GM19455 (cell line): ENCODE results near the gene MDM4.
A peak's percentile ranks its signal among the peaks of the same experiment; 100 is the strongest.
"Not testable (repeated sequence)": the region's sequence is repeated elsewhere in the genome, so short reads cannot be mapped to it uniquely, and the experiment has no call there.

ENCODE experiments used
- ATAC-seq: cut with Tn5 transposase; IDR thresholded peaks from one replicate; pipeline ENCODE4 v1.9.1; 2021; ENCODE audit not compliant: unreplicated experiment

Gene MDM4

DNA sequence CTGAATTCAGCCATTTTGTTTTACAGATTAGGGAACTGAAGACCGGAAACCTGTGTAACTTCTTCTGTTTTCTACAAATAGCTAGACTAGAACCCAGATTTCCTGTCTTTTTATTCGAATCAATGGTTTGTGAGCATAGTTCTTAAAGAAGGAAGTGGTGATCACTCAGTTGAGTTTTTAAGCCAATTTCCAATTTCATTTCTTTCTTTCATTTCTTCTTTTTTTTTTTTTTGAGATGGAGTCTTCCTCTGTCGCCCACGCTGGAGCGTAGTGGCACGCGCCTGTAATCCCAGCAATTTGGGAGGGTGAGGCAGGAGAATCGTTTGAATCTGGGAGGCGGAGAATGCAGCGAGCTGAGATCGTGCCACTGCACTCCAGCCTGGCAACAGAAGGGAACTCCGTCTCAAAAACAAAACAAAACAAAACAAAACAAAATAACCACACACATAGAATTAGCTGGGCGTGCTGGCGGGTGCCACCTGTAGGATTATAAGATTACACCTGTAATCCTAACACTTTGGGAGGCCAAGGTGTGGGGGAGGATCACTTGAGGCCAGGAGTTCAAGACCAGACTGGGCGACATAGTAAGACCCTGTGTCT lies 3.0 kb upstream of the MDM4 start:
- peak; percentile 31 for ATAC-seq

DNA sequence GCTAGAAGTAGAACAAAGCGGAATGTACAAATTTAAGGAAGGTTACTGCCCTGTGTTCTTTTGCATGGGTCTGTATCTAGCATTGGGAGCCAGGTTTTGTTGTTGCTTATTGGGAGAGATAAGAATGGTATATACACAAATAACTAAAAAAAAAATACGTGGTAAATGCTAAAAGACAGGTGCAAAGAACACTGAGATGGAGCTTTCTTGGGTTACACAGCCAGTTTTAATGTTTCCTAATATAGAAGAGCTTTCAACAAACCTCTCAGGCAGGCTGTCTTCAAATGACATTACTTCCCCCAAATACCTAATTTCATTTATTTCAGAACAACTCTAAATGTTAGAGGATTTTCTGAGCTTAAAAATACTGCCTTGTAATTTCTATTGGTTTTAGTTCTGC lies 1.4 kb upstream of the MDM4 start:
- ATAC-seq = no peak

DNA sequence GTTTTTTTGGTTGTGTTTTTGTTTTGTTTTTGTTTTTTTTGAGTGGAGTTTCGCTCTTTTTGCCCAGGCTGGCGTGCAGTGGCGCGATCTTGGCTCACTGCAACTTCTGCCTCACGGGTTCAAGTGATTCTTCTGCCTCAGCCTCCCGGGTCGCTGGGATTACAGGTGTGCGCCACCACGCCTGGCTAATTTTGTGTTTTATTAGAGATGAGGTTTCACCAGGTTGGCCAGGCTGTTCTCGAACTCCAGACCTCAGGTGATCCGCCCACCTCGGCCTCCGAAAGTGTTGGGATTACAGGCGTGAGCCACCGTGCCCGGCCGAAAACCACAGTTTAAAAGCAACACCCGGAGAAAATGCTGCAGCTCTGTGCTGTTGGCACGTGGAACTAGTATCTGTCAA lies 1.2 kb downstream of the MDM4 start:
- not testable (repeated sequence) for ATAC-seq

DNA sequence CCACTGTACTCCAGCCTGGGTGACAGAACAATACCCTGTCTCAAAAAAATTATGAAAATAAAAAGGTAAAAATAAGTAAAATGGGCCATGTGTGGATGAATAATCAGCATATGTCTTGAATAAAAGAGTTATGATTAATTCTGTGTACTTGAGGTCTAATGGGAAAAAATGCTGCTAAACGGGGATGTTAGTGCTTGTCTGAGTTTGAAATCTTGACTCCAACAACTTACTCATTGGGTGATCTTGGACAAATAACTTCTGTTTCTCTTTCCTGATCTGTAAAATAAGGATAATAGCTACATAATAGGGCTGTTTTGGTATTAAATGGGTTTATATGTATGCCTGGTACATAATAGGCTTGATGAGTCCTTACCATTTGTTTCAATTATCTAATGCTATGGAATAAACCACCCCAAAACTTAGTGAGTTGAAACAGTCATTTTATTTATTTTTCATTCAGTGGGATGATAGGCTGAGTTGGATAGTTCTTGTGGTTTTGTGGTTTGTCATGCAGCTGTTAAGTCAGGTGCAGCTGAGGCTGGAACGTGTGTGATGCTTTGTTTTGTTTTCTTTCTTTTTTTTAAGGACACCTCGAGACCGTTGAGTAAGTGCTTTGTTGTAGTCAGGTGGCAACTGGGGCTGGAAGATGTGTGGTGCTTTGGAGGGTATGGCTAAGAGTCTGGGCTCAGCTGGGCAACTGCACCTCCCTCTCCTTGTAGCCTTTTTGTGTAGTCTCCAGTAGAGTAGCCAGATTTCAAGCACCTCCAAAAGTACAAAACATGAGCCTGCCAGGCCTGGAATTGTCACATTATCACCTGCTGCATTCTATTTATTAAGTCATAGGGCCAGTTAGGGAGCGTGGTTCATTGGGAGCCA lies 4.9 kb downstream of the MDM4 start:
- peak; percentile 49 for ATAC-seq

DNA sequence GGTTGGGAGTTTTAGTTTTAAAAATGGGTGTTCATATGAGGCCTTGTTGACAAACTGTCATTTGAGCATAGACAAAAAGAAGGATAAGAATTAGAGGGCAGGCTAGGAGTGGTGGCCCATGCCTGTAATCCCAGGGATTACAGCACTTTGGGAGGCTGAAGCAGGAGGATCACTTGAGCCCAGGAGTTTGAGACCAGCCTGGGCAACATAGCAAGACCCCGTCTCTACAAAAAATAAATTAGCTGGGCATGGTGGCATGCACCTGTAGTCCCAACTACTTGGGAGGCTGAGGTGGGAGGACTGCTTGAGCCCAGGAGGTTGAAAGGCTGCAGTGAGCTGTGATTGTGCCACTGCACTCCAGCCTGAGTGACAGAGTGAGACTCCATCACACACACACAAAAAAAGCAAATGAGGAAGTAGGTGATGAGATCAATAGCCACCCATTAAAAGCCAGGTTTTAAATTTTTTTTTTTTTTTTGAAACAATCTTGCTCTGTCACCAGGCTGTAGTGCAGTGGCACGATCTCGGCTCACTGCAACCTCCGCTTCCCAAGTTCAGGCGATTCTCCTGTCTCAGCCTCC lies 5.8 kb downstream of the MDM4 start:
- not testable (repeated sequence) for ATAC-seq

DNA sequence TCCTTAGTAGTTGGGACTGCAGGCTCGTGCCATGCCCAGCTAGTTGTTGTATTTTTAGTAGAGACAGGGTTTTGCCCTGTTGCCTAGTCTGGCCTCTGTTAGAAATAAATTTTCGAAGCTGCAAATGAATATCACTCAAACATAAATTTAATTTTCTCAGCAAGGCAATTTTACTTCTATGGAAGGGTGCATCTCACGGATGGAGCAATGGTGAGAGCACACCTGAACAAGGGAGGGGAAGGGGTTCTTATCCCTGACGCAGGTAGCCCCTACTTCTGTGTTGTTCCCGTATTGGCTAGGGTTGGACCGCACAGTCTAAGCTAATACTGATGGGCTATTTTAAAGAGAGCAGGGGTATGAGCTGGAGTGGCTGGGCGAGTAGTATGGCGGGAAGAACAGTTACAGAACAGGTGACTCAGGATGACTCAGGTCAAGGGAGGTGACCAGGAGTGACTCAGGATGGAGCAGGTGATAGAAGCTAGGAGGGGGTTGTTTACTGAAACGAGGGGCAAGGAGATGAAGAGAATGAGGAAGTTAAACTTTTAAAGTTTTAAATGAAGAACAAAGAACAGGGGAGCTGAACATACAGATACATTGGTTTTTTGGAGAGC lies 7.5 kb downstream of the MDM4 start:
- ATAC-seq = no peak

DNA sequence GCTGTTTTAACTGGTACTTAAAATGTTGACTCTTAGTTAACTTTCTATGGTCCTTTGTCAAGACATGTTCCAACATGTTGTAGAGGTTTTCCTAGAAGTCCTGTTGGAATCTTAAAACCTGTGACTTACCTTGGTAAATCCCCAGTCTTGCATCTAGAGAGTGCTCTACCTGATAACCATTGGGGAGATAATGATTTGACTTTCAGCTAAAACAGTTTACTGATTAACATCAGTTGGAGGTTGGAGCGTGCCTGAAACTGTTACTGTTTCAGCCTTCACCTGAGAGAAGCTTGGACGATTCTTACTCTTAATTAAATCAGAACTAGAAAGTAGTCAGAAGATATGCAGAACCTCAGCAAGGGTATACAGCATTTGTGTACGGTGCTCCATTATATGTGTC lies 8.8 kb downstream of the MDM4 start:
- ATAC-seq = no peak

DNA sequence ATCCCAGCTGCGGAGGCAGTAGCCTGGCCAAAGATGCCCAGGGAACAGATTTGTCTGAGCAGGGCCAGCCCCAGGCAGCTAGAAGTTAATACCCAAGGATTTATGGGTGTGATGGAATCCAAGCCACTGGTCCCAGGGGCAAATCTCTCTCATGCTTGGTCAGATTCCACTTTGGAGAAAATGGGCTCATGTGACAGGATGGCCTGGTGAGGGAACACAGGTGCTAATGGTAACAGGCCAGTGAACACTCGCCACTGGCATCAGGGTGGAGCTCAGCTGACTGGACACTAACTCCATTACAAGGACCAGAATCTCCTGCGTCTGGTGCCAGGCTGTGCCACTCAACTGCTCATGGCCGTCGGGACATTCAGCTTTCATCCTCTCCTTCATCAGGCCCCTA lies 12.0 kb downstream of the MDM4 start:
- ATAC-seq = no peak

DNA sequence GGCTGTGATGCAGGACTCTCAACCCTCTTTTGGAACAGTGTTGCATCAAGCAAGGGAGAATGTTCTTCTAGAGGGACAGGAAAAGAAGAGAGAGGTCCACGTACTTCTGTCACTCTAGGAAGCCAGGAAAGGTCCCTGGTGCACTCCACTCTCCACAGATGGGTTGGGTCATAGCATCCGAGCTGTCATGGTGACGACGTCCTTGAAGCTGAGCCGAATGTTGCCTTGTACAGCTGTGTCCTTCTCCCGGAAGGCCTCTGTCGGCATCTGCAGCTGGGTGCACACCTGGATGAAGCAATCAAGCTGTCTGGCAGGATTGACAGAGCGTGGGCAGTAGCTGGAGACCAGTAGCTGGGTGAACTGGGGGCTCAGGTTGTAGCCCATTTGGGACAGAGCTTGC lies 12.5 kb downstream of the MDM4 start:
- no peak for ATAC-seq

DNA sequence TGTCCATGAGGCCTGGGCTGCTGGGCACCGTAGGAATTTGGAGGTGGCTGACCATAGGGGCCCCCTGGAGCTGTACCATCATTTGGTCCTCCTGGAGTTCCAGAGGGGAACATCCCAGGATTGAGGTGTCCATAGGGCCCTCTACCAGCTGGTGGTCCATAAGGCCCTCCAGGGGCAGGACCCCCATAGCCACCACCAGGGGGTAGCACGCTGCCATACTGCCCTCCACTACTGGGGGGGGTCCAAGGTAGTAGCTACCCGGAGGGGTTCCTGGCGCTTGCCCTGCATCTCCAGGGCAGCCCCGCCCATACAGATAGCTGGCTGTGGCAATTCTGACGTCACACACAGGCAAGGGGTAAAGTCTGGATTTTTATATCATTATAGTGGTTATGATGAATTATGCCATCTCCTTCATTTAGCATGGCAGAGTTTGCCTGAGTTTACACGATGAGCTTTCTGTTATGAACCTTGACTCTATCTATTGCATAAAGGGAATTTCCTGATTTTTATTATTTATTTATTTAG lies 13.2 kb downstream of the MDM4 start:
- no peak for ATAC-seq

DNA sequence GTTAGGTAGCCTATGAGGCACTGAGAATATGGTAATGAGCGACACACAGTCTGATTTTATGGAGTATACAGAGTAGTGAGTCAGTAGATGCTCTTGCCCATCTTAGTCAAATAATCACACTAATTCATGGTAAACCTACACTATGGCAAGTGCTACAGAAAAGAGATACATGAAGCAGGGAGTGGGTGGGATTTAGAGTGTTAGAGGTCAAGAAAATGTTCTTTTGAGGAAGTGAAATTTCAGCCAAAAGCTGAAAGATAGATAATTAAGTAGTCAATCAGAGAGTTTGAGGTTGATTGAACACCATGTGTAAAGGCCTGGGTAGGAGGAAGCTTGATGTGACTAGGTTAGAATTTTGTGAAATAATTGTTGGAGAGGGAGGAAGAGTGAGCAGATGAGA lies 14.7 kb downstream of the MDM4 start:
- peak; percentile 89 for ATAC-seq

DNA sequence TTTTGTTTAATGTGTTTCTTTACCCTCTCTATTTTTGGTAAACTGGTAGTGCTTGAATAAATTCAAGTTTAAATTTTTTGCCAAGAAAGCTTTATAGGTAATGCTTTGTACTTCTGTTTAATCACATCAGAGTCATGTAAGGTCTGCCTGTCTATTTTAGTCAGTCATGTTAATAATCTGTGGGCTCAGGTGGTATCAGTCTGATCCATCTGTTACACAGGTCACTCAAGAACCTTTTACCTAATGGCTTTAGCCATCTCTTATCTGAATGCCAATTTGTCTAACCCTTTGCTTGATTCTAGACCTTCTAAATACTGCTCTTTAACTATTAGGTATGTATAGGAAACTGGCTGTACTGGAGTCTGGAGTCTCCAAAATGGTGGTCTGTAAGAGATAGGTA lies 16.6 kb downstream of the MDM4 start:
- no peak for ATAC-seq

DNA sequence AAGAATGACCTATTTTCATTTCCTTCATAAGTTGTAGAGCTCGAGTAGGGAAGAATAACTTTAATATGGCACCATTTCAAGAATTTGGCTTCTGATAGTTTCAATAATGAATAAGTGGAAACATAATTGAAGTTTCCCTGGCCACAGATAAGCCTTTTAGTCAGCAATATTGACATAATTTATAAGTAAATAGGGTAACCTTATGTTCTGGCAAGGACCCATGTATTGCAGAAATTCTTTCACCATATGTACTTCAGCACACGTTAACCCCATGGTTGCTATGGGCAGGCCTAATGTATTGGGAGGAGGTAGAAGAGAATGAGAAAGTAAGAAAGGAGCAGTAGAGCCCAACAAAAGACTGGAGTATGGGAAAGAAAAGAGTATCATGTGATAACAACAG lies 25.4 kb downstream of the MDM4 start:
- no peak for ATAC-seq

DNA sequence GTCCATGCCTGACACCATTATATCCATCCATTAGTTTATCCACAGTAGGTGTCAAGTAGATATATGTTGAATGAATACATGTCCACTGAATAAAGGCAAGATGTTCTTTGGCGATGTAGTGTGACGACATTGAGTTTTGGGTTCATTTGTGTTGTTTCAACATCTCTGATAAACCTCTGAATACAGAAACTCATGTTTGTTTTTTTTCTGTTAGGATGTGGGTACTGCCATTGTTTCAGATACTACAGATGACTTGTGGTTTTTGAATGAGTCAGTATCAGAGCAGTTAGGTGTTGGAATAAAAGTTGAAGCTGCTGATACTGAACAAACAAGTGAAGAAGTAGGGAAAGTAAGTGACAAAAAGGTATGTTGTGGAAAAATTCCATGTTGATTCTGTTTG lies 28.1 kb downstream of the MDM4 start:
- no peak for ATAC-seq

DNA sequence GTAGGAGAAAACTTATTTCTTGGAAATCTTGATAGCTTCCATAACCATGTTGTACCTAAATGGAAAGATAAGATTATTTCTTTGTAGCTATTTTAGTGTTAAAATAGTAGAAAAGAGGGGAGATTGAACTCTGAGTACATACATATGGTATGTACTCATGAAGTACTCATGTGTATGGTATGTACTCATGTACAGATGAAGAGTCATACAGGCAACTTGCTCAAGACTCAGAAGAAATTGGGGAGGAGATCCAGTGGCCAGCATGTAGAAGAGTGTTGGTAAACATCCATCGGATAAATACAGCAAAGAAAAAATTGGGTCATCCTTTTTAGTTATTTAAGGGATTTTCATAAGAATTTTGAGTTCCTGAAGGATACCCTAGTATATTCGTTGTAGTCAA lies 29.0 kb downstream of the MDM4 start:
- no peak for ATAC-seq

DNA sequence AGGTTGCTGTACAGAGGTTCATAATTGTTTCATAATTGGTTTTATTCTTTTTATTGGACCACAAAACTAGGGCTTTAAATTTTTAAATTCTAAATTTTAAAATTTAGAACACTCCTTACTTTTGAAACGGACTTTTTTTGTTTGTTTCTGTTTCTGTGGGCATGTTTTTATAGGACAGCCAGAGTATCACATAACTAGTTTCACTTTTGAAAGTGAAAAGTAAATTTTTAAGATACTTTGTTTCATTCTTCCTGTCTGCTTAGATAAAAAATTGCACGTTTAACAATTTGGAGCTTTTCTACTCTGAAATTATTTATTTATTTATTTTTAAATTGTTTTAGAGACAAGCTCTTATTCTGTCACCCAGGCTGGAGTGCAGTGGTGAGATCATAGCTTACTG lies 29.7 kb downstream of the MDM4 start:
- ATAC-seq = no peak

DNA sequence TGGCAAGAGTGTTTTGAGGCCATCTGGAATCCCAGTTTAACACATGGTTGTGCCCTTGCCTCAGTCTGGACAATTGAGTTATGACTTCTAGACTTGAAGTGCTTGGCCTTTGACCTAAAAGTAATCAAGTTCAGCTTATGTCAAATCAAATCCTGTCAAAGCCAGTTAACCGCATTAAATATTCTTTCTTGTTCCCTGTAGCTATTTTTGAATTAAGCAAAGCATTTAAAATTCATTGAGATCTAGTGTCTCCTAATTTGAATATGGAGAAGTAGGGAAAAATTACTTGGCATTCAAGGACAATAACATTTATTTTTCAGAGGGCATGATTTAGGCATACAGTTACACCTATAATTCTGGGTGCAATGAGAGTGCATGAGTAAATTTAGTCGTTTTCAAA lies 32.1 kb downstream of the MDM4 start:
- ATAC-seq = no peak

DNA sequence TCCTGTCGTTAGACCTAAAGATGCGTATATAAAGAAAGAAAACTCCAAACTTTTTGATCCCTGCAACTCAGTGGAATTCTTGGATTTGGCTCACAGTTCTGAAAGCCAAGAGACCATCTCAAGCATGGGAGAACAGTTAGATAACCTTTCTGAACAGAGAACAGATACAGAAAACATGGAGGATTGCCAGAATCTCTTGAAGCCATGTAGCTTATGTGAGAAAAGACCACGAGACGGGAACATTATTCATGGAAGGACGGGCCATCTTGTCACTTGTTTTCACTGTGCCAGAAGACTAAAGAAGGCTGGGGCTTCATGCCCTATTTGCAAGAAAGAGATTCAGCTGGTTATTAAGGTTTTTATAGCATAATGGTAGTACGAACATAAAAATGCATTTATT lies 33.1 kb downstream of the MDM4 start:
- ATAC-seq = no peak

DNA sequence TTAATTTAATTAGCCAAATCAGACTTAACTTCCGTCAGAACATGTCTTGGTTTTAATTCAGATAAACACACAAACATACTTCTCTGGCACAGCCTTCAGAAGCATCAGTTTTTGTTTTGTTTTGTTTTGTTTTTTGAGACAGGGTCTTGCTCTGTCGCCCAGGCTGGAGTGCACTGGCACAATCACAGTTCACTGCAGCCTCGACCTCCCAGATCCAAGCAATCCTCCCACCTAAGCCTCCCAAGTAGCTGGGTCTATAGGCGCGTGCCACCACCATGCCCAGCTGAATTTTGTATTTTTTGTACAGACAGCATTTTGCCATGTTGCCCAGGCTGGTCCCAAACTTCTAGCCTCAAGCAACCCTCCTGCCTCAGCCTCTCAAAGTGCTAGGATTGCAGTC lies 34.7 kb downstream of the MDM4 start:
- no peak for ATAC-seq

DNA sequence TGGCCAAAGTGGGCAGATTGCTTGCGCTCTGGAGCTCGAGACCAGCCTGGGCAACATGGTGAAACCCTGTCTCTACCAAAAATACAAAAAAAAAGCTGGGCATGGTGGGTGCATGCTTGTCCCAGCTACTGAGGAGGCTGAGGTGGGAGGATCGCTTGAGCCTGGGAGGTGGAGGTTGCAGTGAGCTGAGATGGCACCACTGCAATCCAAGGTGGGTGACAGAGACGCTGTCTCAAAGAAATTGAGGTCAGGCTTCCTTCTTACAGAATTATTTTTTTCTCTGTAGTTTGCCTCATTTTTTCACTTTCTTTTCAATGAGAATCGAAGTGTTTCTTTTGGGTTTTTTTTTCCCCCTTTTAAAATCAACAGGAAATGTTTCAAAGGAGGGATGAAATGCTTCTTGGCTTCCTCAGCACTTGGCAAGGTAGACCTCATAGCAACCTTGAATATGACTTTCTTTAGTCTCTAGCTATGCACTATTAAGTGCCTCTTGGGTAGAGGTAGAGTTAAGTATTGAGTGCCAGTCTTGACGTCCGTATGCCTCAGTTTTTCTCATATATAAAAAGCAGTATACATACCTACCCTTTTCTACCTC lies 40.3 kb downstream of the MDM4 start:
- no peak for ATAC-seq

DNA sequence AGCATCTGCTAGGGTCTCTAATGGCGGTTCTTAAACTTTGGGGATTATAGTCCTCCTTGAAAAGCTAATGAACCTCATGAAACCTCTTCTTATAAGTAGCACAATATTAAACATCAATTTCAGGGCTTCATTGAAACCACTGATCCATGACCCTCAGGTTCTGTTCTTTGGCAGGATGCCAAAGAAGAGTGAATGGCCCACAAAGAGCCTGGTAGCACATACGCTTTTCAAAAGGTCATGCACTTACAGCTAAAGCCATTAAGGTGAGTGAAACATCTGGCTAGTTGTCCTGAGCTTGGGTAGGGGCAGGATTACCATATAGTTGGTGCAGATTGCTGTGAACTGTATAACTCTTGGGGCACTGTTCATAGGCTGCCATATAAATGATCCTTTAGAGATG lies 42.3 kb downstream of the MDM4 start:
- ATAC-seq = no peak
